ENCODE data around the gene SOX10. TPM values are rescaled to one million over a fixed set of nuclear protein-coding genes. Genes with fewer than 3 reads are reported as not detected.
A peak's percentile ranks its signal among the peaks of the same experiment; 100 is the strongest.

The SOX10 gene
- total RNA-seq, 1 donor from 2014 or later: 0.08 TPM

DNA sequence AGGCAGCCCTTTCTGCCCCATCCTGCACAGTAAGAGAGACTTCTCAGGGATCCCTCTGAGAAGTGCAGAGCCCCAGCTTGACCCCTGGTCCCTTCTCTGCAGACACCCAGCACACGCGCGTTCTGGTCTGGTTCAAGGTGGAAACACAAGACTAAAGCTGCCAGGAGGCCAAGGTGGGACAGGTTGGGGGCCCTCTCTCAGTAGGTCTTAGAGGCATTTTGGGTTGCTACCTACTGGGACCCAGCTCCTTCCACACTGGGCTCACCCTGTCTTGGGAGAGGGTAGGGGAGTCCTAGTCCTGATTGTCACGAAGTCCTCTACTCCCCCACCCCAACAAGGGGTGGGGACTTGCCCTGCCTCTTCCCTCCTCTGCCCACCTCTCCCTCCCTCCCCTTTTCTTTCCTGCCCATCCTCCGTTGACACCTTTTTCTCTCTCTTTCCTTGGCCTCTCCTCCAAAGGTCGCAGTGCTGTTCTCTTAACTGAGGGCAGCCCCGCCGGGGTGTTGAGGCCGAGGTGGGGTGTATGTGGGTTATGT, 763 bp upstream of the SOX10 start:
- H3K27me3 Mint-ChIP-seq (ENCODE audit: unreplicated experiment): peaks cover 13% of the 10 kb centered on the region
- no peaks in the 10 kb centered on the region for H3K9me3 Mint-ChIP-seq (ENCODE audit: unreplicated experiment)
- H3K4me3 Mint-ChIP-seq (ENCODE audit: unreplicated experiment): no peak overlapping the region
- TF ChIP-seq, protein P1, sequence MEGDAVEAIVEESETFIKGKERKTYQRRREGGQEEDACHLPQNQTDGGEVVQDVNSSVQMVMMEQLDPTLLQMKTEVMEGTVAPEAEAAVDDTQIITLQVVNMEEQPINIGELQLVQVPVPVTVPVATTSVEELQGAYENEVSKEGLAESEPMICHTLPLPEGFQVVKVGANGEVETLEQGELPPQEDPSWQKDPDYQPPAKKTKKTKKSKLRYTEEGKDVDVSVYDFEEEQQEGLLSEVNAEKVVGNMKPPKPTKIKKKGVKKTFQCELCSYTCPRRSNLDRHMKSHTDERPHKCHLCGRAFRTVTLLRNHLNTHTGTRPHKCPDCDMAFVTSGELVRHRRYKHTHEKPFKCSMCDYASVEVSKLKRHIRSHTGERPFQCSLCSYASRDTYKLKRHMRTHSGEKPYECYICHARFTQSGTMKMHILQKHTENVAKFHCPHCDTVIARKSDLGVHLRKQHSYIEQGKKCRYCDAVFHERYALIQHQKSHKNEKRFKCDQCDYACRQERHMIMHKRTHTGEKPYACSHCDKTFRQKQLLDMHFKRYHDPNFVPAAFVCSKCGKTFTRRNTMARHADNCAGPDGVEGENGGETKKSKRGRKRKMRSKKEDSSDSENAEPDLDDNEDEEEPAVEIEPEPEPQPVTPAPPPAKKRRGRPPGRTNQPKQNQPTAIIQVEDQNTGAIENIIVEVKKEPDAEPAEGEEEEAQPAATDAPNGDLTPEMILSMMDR (IDR thresholded peaks at IDR 0.05; ENCODE audit: unreplicated experiment): no peak
- H3K27ac Mint-ChIP-seq (ENCODE audit: unreplicated experiment): no peak overlapping the region
- no peaks in the 10 kb centered on the region for H3K36me3 Mint-ChIP-seq (ENCODE audit: low read depth, unreplicated experiment)
- no peak for DNase-seq (ENCODE audit: low spot score)
- peaks cover 2% of the 10 kb centered on the region for H3K4me1 Mint-ChIP-seq (ENCODE audit: unreplicated experiment)

DNA sequence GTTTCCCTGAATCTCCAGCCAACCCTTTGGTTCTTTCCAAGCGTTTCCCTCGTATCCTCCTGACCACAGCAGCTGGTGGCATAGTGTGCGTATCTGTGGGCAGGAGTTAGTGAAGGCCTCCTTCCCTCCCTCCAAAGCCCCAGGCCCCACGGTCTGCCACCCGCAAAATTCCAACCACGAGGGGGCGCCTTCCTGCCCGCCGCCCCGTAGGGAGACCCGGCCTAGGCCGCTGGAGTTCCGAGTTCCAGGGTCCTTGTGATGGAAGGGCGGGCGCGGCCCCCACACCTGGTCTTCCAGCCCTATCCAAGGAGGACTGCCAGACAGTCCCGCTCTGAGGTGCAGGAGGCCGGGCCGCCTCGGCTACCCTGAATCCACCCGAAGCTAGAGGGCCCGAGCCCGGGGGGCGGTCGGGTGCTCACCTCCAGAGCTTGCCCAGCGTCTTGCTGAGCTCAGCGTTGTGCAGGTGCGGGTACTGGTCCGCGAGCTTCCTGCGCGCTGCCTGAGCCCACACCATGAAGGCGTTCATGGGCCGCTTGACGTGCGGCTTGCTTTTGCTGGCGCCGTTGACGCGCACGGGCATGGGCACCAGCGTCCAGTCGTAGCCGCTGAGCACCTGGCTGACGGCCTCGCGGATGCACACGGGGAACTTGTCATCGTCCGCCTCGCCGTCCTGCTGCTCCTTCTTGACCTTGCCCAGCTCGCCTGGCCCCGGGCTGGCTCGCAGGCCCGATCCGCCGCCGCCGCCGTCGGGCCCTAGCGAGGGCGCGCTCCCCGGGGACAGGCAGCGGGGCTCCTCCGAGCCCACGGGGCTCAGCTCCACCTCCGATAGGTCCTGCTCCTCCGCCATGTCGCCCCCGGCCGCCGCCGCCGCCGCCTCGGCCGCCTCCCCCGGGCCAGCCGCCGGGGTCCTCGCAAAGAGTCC, 1.2 kb downstream of the SOX10 start:
- DNase-seq (ENCODE audit: low spot score): peak; percentile 69
- Mint-ChIP-seq H3K27me3 (ENCODE audit: unreplicated experiment) (peaks cover 10% of the 10 kb centered on the region), H3K9me3 (ENCODE audit: unreplicated experiment) (no peaks in the 10 kb centered on the region), H3K27ac (ENCODE audit: unreplicated experiment) (no peak overlapping the region), H3K4me1 (ENCODE audit: unreplicated experiment) (peaks cover 2% of the 10 kb centered on the region), H3K4me3 (ENCODE audit: unreplicated experiment) (no peak overlapping the region), H3K36me3 (ENCODE audit: low read depth, unreplicated experiment) (no peaks in the 10 kb centered on the region)
- TF ChIP-seq, protein P1 (IDR thresholded peaks at IDR 0.05; ENCODE audit: unreplicated experiment): peak; percentile 81

DNA sequence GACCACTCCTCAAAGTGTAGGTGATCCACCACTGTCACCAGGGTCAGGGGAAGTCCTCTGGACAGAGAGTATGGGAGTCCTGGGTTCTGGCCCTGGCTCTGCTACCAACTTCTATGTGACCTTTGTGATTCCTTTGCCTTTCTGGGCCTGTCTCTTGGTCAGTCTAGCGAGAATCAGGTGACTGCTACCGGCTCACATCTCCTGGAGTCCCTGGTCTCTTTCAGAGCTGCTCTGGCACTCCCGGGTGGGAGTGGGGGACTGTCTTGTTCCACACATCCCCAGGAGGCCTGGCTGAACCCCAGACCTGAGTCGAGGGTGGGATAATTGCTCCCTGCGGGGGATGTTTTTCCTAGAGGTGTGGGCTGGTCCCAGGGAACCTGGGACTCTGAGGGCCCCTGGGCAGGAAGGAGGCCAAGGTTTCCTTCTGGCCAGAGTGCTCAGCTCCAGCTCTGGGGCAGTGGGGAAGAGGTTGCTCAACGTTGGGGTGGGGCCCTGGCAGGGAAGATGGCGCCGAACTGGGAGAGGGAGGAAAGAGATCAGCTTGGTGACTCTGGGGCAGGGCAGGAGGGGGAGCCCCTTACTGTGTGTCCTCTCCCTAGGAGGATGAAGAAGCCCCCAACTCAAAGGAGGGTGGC, 2.1 kb downstream of the SOX10 start:
- H3K4me1 Mint-ChIP-seq (ENCODE audit: unreplicated experiment): peaks cover 2% of the 10 kb centered on the region
- H3K27ac Mint-ChIP-seq (ENCODE audit: unreplicated experiment): no peak overlapping the region
- H3K27me3 Mint-ChIP-seq (ENCODE audit: unreplicated experiment): peaks cover 7% of the 10 kb centered on the region
- no peaks in the 10 kb centered on the region for H3K36me3 Mint-ChIP-seq (ENCODE audit: low read depth, unreplicated experiment)
- no peak for DNase-seq (ENCODE audit: low spot score)
- H3K9me3 Mint-ChIP-seq (ENCODE audit: unreplicated experiment): no peaks in the 10 kb centered on the region
- TF ChIP-seq, protein P1 (IDR thresholded peaks at IDR 0.05; ENCODE audit: unreplicated experiment): no peak
- no peak overlapping the region for H3K4me3 Mint-ChIP-seq (ENCODE audit: unreplicated experiment)

DNA sequence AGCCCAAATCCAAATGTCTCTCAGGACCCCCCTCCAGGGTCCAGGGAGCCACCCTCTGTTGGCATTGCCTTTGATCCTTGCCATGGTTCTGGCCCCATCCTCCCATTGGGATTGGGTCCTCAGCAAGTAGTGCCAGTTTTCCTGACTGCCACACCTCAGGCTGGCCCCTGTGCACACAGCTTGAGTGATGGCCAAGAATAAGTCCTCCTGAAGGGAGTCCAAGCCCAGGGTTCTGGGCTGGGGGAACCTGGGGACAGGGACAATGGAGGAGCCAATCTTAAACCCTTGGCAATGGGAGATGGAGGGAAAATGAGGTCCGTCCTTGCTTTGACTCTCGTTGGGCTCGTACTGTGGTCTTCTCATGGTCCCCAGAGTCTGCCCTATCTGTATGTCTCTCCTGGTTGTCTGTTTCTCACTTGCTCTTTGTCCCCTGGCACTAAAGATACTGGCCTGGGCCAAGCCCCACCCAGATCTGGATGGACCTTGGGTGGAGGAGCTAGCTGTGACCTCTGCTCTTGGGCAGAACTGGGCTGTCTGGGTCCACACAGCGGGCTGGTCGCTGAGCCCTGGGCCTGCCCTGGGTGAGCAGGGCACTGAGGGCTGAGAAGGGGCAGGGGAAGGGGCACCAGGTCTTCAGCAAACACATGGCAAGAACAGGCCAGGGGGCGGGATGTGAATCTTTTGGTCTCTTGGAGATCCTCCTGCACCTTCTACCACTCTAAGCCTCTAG, 2.9 kb downstream of the SOX10 start:
- Mint-ChIP-seq H3K27ac (ENCODE audit: unreplicated experiment) (no peak overlapping the region), H3K36me3 (ENCODE audit: low read depth, unreplicated experiment) (no peaks in the 10 kb centered on the region)

More for the DNA sequence above, 2.9 kb downstream of the SOX10 start:
- peaks cover 7% of the 10 kb centered on the region for H3K27me3 Mint-ChIP-seq (ENCODE audit: unreplicated experiment)
- no peaks in the 10 kb centered on the region for H3K9me3 Mint-ChIP-seq (ENCODE audit: unreplicated experiment)
- H3K4me3 Mint-ChIP-seq (ENCODE audit: unreplicated experiment): no peak overlapping the region
- TF ChIP-seq, protein P1 (IDR thresholded peaks at IDR 0.05; ENCODE audit: unreplicated experiment): no peak
- no peak for DNase-seq (ENCODE audit: low spot score)
- peaks cover 2% of the 10 kb centered on the region for H3K4me1 Mint-ChIP-seq (ENCODE audit: unreplicated experiment)
